Dermis blood vessel endothelial cell (primary cell): ENCODE measurements around the gene RAMP1. TPM values are rescaled to one million over a fixed set of nuclear protein-coding genes. Genes with fewer than 3 reads are reported as not detected.
A peak's percentile ranks its signal among the peaks of the same experiment; 100 is the strongest.

Experiments
- DNase-seq: peaks from one replicate; pipeline ENCODE4 v3.0.0; 2010
- total RNA-seq: library from RNA; depleted of rRNA; stranded (reverse); fragments of >200 nt; gene quantifications from 2 replicates; pipeline ENCODE4 v1.2.3, GENCODE V29; 2014

The RAMP1 gene
- total RNA-seq, 1 donor from 2014 or later, result 0.85 TPM

GRCh38 chr2:237895544-237896506 is 36.4 kb downstream of the RAMP1 start:
- DNase-seq, result no peak

DNA sequence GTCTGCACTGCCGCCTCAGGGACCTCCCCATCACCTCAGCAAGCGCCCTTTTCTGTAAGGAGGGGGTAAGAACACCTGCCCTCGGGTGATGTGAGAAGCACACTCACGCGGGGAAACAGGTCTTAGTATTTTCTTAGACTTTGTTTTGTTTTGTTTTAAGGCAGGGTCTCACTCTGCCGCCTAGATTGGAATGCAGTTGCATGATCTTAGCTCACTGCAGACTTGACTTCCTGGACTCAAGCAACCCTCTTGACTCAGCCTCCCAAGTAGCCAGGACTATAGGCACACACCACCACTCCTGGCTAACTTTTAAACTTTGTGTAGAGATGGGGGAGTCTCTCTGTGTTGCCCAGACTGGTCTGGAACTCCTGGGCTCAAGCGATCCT is 37.1 kb downstream of the RAMP1 start:
- DNase-seq, result no peak

- DNase-seq, result no peak
Measured at GRCh38 chr2:237896956-237897355, 37.5 kb downstream of the RAMP1 start.

- DNase-seq, result no peak
Measured at GRCh38 chr2:237898057-237898414, 38.6 kb downstream of the RAMP1 start.

DNA sequence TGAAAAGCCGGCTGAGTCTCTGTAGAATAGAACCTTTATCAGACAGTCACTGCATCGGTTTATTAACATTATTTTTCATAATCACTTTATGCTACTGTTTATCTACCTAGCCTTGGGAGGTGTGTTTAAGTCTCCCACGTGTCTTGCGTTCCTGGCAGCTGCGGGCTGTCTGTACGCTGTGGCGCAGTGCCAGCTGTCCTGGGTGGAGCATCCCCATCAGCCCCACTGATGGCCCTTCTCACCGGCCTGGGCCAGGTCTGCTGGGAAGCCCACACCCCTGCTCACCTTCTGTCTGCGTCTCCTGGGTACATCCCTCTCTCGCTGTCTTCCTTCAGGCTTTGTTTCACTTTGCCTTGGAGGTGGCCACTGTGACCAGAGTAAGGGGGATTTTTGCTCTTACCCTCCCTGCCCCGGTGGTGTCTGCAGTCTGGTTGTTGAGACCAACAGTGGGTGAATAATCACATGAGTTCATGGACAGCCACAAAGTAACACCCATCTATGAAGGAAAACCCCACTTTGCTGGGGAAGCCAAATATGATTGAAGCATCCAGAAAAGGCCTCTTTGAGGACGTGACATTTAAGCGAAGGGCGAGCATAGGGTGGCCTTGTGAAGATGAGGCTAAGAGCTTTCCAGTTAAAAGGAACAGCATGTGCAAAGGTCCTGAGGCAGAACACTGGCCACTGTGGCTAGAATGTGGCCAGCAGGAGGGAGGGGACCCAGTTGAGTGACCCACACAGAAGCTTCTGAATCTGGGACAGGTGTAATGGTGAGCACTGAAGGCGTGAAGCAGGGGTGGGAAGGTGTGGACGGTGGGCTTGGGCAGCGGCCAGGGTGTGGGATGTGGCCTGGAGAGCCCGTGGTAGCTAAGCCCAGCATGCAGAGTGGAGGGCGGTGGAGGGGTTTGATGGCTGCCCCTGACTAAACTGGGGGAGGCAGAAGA is 41.7 kb downstream of the RAMP1 start:
- DNase-seq, result no peak

- no peak for DNase-seq
Measured at GRCh38 chr2:237901932-237902850, 42.8 kb downstream of the RAMP1 start.

DNA sequence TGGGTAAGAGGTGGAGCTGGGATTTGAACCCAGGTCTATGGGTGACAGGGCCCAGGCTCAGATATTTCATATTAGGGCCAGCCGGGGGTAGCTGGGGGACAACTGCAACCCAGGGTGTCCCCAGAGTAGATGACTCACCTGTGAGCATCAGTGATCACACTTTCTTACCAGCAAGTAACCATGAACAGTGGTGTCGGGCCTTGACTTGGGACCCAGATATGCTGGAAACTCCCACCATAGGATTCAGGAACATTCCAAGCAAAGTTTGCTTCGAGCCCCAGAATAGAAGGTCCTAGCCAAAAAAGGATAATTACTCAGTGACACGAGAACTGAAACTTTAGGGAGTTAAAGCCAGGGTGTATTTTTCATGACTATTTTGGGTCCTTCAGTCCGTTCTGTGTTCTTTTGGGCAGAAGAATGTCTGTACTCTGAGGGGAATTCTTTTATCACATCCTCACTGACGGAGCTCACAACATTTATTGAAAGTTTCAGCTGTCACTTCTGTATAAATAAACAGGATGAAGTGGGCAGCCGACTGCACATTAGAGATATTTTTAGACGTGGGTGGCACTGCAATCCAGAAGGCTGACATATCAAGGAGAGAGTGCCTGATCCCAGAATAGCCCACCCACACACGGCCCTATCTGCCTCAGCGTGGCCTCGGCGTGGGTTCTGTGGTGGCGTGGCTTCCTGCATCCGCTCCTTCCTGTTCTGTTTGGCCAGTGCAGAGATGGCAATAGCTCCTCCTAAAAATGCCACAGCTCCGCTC is 45.6 kb downstream of the RAMP1 start:
- DNase-seq, result peak; percentile 45

DNA sequence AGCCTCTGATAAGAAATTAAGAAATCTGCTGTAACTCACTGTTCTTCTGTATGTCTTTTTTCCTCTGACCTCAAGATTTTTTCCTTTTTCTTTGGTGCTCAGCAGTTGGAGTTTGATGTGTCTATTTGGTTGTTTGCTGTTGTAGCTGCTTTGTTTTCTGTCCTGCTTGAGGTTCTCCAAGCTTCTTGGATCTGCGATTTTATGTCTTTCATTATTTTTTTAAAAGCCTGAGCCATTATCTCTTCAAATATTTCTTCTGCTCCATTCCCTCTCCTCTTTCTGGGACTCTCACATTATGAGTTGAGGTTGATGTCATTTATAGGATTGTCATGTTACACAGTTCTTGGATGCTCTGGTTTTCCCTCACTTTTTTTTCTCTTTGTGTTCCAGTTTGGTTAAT is 47.7 kb downstream of the RAMP1 start:
- DNase-seq, result no peak

- no peak for DNase-seq
Measured at GRCh38 chr2:237909075-237909695, 49.8 kb downstream of the RAMP1 start.

DNA sequence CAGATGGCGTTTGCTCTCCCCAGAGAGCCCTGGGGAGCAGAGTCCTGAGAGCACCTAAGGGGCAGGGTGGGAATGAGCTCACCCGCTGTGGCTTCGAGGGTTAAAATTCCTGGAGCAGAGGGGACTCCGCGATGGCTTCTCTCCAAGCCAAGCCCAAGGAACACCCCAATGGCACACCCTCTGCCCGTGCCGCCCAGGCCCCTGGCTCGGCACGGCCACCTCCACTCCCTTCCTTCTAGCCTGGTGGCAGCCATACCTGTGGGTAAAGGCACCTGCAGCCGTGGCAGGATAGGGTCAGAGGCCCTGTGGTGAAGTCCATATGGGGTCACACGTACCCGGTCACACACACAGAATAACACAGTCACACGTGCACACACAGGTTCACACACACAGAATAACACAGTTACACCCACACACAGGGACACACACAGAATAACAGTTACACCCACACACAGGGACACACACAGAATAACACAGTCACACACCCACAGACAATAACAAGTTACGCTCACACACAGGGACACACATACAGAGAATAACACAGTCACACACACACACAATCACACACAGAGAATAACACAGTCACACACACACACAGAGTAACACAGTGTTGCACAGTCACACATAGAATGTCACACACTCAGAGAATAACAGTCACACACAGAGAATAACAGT is 50.5 kb downstream of the RAMP1 start:
- no peak for DNase-seq

- DNase-seq, result no peak
Measured at GRCh38 chr2:237910576-237911362, 51.3 kb downstream of the RAMP1 start.

DNA sequence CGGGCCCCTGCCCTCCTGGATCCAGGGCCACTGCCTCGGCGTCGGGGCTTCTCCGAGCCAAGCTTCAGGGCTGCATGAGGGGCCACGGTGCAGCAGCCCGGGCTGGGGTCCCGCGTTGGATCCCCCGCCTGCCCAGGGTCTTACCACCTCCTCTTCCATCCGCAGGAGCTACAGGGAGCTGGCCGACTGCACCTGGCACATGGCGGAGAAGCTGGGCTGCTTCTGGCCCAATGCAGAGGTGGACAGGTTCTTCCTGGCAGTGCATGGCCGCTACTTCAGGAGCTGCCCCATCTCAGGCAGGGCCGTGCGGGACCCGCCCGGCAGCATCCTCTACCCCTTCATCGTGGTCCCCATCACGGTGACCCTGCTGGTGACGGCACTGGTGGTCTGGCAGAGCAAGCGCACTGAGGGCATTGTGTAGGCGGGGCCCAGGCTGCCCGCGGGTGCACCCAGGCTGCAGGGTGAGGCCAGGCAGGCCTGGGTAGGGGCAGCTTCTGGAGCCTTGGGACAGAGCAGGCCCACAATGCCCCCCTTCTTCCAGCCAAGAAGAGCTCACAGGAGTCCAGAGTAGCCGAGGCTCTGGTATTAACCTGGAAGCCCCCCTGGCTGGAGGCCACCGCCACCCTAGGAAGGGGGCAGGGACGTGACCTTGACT is 52.1 kb downstream of the RAMP1 start:
- no peak for DNase-seq

DNA sequence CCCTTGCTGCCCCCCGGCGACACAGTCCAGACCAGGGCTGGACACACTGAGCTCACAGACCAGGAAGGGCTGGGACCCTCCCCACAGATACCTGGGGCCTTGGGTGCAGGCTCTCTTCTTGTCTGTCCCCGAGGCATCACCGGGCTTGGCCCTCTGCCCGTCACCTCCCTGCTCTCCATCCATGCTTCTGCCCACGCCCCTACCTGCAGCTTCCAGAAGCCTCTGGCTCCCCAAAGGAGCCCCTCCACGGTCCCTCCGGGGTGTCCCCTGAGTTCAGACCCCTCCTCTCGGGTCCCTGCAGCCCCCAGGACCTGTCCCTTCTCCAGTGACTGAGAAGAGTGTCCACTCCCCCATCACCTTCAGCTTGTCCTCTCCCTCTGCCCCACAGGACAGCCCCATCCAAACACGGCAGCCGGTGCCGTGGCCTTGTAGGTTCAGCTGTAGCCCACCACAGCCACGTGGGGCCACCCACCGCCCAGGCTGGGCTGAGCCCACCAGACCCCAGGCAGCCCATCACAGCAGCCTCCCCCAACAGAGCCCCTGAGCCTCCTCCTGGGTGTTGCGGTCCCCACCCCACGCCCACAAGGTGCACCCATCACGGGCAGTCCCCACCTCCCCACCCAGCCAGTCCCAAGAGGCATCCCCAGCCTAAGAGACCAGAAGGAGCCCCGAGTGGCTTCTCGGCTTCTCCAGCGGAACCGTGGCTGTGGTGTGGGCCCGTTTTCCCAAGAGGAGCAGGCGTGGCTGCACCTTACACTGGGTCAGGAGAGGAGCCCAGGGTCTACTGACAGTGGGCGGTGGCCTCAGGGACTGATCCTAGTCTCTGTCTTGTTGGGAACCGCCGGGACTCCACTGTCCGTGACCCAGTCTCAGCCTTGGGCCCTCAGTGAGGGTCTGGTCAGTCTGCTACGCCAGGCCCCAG is 53.1 kb downstream of the RAMP1 start:
- no peak for DNase-seq

DNA sequence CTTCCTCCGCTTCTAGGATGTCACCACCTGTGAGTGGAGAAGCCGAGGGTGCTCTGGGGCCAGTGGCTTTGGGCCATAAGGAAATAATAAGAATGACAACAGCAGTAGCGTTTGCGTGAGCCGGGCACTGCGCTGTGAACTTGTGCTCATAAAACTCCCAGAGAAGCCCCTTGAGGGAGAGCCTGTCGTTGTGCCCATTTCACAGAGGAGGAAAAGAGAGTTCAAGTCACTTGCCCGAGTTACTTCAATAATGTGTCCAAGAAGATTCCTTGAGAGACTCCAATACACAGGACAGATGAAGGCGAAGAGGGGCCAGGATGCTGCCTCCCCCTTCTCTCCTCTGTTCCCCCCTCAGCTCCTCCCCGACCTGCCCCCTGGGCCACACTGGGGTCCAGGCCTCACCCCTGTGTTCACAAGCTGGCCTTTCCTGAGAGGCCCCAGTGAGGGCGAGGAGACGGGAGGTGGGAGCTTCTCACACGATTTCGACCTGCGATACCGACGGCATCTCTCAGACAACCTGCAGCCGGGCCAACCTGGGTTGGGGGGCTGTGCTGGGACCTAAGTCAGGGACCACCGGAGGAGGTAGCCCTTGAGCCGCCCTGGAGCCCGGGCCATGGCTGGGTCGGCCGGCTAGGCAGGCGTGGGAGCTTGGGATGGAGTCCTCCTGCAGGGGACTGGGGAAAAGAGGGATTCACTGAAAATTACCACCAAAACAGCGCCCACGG is 53.9 kb downstream of the RAMP1 start:
- DNase-seq, result no peak

DNA sequence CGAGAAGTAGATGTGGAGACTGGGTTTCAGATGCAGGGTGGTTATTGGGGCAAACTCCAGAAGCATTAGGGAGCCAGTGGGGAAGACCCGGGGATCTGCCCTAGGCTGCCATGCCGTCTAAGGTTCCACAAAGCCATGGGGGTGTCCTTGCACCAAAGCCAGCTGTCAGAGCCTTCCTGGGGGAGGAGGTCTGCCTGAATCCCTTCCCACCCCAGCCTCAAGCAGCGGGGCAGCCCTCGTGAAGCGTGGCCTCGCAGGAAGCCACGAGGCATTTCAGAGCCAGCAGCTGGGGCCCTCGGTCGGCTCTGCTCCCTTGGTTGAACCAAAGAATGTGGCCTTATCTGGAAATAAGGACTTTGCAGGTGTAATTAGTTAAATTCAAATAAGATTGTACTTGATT is 56.2 kb downstream of the RAMP1 start:
- DNase-seq, result no peak

DNA sequence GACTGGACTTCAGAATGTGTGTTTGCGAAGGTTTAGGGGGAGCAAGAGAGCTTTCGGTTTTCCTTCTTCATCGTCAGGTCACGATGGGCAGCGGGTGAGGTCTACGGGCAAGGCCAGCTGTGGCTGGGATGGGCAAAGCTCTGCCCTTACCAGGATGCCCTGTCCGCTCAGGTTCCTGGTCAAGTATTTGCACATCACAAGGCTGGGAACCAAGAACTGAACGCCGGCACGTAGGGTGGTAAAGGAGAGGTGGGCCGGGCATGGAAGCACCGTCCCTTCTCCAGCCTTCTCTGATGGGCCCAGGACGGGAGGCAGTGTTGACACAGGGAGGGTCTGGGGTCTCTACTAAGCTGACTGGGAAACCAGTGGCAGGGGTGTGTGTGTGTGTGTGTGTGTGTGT is 56.9 kb downstream of the RAMP1 start:
- DNase-seq, result no peak

- DNase-seq, result no peak
Measured at GRCh38 chr2:237917696-237918374, 58.4 kb downstream of the RAMP1 start.
